MM.1S (cell line): ENCODE measurements around the gene DOCK10.

ENCODE experiments used
- DNase-seq: peaks from one replicate; pipeline ENCODE4 v3.0.0-alpha.2; 2015
- H2AFZ ChIP-seq: fragments of 300-600 bp; sonication (generic); 2 replicates; pipeline ENCODE4 v1.6.0; 2016; ENCODE audit warnings: antibody characterized with exemption, low read length
- H3F3A ChIP-seq: fragments of 300-600 bp; sonication (generic); 2 replicates; pipeline ENCODE4 v1.6.1; 2016; ENCODE audit warnings: mild to moderate bottlenecking, antibody characterized with exemption, low read length, moderate library complexity, mixed read lengths; ENCODE audit not compliant: insufficient read depth
- H3K27ac ChIP-seq: fragments of 300-600 bp; sonication (generic); 2 replicates; pipeline ENCODE4 v1.5.1; 2016; ENCODE audit warnings: mild to moderate bottlenecking, low read length
- H3K27me3 ChIP-seq: fragments of 300-600 bp; sonication (generic); replicated peaks from 2 replicates; pipeline ENCODE4 v1.6.0; 2016; ENCODE audit warnings: low read length; ENCODE audit not compliant: insufficient read depth
- H3K36me3 ChIP-seq: fragments of 300-600 bp; sonication (generic); replicated peaks from 2 replicates; pipeline ENCODE4 v1.6.1; 2016; ENCODE audit warnings: mild to moderate bottlenecking, low read length, mixed read lengths; ENCODE audit not compliant: insufficient read depth
- H3K4me1 ChIP-seq: fragments of 300-600 bp; sonication (generic); 2 replicates; pipeline ENCODE4 v1.6.1; 2016; ENCODE audit warnings: low read length, mixed read lengths
- H3K4me2 ChIP-seq: fragments of 300-600 bp; sonication (generic); 2 replicates; pipeline ENCODE4 v1.6.0; 2016; ENCODE audit warnings: low read depth, low read length
- H3K4me3 ChIP-seq: fragments of 300-600 bp; sonication (generic); 2 replicates; pipeline ENCODE4 v1.5.1; 2016; ENCODE audit warnings: low read length, mixed read lengths
- H3K79me2 ChIP-seq: fragments of 300-600 bp; sonication (generic); 2 replicates; pipeline ENCODE4 v1.6.1; 2016; ENCODE audit warnings: mixed run types, low read length, mixed read lengths
- H3K9ac ChIP-seq: fragments of 300-600 bp; sonication (generic); 2 replicates; pipeline ENCODE4 v1.6.1; 2016; ENCODE audit warnings: low read length, mixed read lengths
- H3K9me2 ChIP-seq: fragments of 300-600 bp; sonication (generic); replicated peaks from 2 replicates; pipeline ENCODE4 v1.6.1; 2016; ENCODE audit warnings: mild to moderate bottlenecking, low read length, mixed read lengths; ENCODE audit not compliant: insufficient read depth
- H3K9me3 ChIP-seq: fragments of 300-600 bp; sonication (generic); replicated peaks from 2 replicates; pipeline ENCODE4 v1.6.1; 2016; ENCODE audit warnings: mild to moderate bottlenecking, low read length, mixed read lengths; ENCODE audit not compliant: insufficient read depth
- H4K20me1 ChIP-seq: fragments of 300-600 bp; sonication (generic); 2 replicates; pipeline ENCODE4 v1.6.1; 2016; ENCODE audit warnings: mild to moderate bottlenecking, low read length, moderate library complexity, mixed read lengths; ENCODE audit not compliant: insufficient read depth
- CTCF ChIP-seq: fragments of 300-600 bp; sonication (generic); IDR thresholded peaks from 2 replicates; pipeline ENCODE4 v1.5.1; 2016; ENCODE audit warnings: antibody characterized with exemption, low read length, mixed read lengths
- EZH2 ChIP-seq: fragments of 300-600 bp; sonication (generic); optimal IDR thresholded peaks from 2 replicates; pipeline ENCODE3; 2017; ENCODE audit warnings: low read depth, mild to moderate bottlenecking, antibody characterized with exemption, low read length, mixed read lengths
- EZH2phosphoT487 ChIP-seq: fragments of 300-600 bp; sonication (generic); IDR thresholded peaks from 2 replicates; pipeline ENCODE4 v1.6.1; 2018; ENCODE audit warnings: antibody characterized with exemption, low read length

Gene DOCK10

GRCh38 chr2:224798180-224798579 is 244.1 kb downstream of the DOCK10 start:
- no peaks in the 10 kb centered on the region for H3K9me3 ChIP-seq
- H3K36me3 ChIP-seq = no peaks in the 10 kb centered on the region; the same call in 1 of the 2 replicates
- no peaks in the 10 kb centered on the region for H3K9me2 ChIP-seq
- H3K79me2 ChIP-seq = no peaks in the 10 kb centered on the region
- H3K4me1 ChIP-seq = no peaks in the 10 kb centered on the region
- H2AFZ ChIP-seq = no peak overlapping the region
- no peaks in the 10 kb centered on the region for H4K20me1 ChIP-seq
- H3K27me3 ChIP-seq = no peaks in the 10 kb centered on the region
- no peak overlapping the region for H3K4me2 ChIP-seq
- no peak overlapping the region for H3K27ac ChIP-seq
- no peak for DNase-seq
- TF ChIP-seq EZH2phosphoT487 (no peak), CTCF (no peak), EZH2 (no peak)
- H3F3A ChIP-seq = no peaks in the 10 kb centered on the region
- no peak overlapping the region for H3K9ac ChIP-seq
- no peak overlapping the region for H3K4me3 ChIP-seq

- H4K20me1 ChIP-seq = no peaks in the 10 kb centered on the region
- H3K27me3 ChIP-seq = no peaks in the 10 kb centered on the region
- no peaks in the 10 kb centered on the region for H3K79me2 ChIP-seq
- no peak overlapping the region for H2AFZ ChIP-seq
- TF ChIP-seq CTCF = no peak
- TF ChIP-seq EZH2phosphoT487 = no peak
- no peak for TF ChIP-seq EZH2
- H3K9ac ChIP-seq = no peak overlapping the region
- H3K36me3 ChIP-seq = no peaks in the 10 kb centered on the region; the same call in 1 of the 2 replicates
- H3K4me2 ChIP-seq = no peak overlapping the region
- no peaks in the 10 kb centered on the region for H3F3A ChIP-seq
- no peak for DNase-seq
- H3K4me3 ChIP-seq = no peak overlapping the region
- no peaks in the 10 kb centered on the region for H3K9me2 ChIP-seq
- H3K4me1 ChIP-seq = no peaks in the 10 kb centered on the region
- H3K9me3 ChIP-seq = no peaks in the 10 kb centered on the region
- no peak overlapping the region for H3K27ac ChIP-seq
Observed at GRCh38 chr2:224796695-224797305, 245.5 kb downstream of the DOCK10 start.

GRCh38 chr2:224793946-224794345 is 248.3 kb downstream of the DOCK10 start:
- no peak overlapping the region for H3K27ac ChIP-seq
- H3K79me2 ChIP-seq = no peaks in the 10 kb centered on the region
- H3F3A ChIP-seq = no peaks in the 10 kb centered on the region
- TF ChIP-seq CTCF = no peak
- no peak for TF ChIP-seq EZH2
- no peak for TF ChIP-seq EZH2phosphoT487
- H3K4me2 ChIP-seq = no peak overlapping the region
- H3K9me3 ChIP-seq = no peaks in the 10 kb centered on the region
- no peak overlapping the region for H3K9ac ChIP-seq
- H2AFZ ChIP-seq = no peak overlapping the region
- no peaks in the 10 kb centered on the region for H4K20me1 ChIP-seq
- no peaks in the 10 kb centered on the region for H3K9me2 ChIP-seq
- no peaks in the 10 kb centered on the region; the same call in 1 of the 2 replicates for H3K36me3 ChIP-seq
- no peak for DNase-seq
- no peaks in the 10 kb centered on the region for H3K4me1 ChIP-seq
- H3K27me3 ChIP-seq = no peaks in the 10 kb centered on the region
- H3K4me3 ChIP-seq = no peak overlapping the region
